Parathyroid adenoma (tissue), 2 donors: ENCODE data around the gene SPATA2L.

Experiments used
- H2AFZ ChIP-seq: fragments of 300-600 bp; sonication (generic); one replicate; pipeline ENCODE4 v1.7.0; 2017; ENCODE audit warnings: antibody characterized with exemption, mild to moderate bottlenecking
- H3K27ac ChIP-seq: fragments of 300-600 bp; sonication (generic); one replicate; pipeline ENCODE4 v1.7.0; 2017
- H3K27me3 ChIP-seq: fragments of 300-600 bp; sonication (generic); one replicate; pipeline ENCODE4 v1.7.0; 2017; ENCODE audit warnings: low read length; ENCODE audit not compliant: control insufficient read depth, insufficient read depth
- H3K36me3 ChIP-seq: fragments of 300-600 bp; sonication (generic); one replicate; pipeline ENCODE4 v1.7.0; 2017; ENCODE audit warnings: low read length; ENCODE audit not compliant: control insufficient read depth, insufficient read depth
- H3K4me1 ChIP-seq: fragments of 300-600 bp; sonication (generic); one replicate; pipeline ENCODE4 v1.7.0; 2017; ENCODE audit warnings: control low read depth
- H3K4me2 ChIP-seq: fragments of 300-600 bp; sonication (generic); one replicate; pipeline ENCODE4 v1.7.0; 2017; ENCODE audit warnings: low read length
- H3K4me3 ChIP-seq: fragments of 300-600 bp; sonication (generic); one replicate; pipeline ENCODE4 v1.7.0; 2017; ENCODE audit warnings: low read depth, low read length
- H3K79me2 ChIP-seq: fragments of 300-600 bp; sonication (generic); one replicate; pipeline ENCODE4 v1.7.0; 2017; ENCODE audit warnings: control low read depth
- H3K9ac ChIP-seq: fragments of 300-600 bp; sonication (generic); one replicate; pipeline ENCODE4 v1.7.0; 2017; ENCODE audit warnings: mild to moderate bottlenecking
- H3K9me3 ChIP-seq: fragments of 300-600 bp; sonication (generic); one replicate; pipeline ENCODE4 v1.7.0; 2017; ENCODE audit warnings: low read length; ENCODE audit not compliant: control insufficient read depth
- CTCF ChIP-seq: fragments of 300-600 bp; sonication (generic); IDR thresholded peaks from one replicate; pipeline ENCODE4 v1.7.0; 2017; ENCODE audit warnings: antibody characterized with exemption, mild to moderate bottlenecking
- donor health status: primary hyperparathyroidism.

SPATA2L gene

GRCh38 chr16:89708481-89708931 lies 7.0 kb upstream of the SPATA2L start:
- TF ChIP-seq CTCF = no peak
- Histone ChIP-seq H3K4me1 (peaks cover 2% of the 10 kb centered on the region), H3K4me3 (no peak overlapping the region), H3K27ac (no peak overlapping the region), H3K9me3 (no peaks in the 10 kb centered on the region), H3K9ac (no peak overlapping the region), H3K27me3 (no peaks in the 10 kb centered on the region), H3K79me2 (no peaks in the 10 kb centered on the region), H3K36me3 (no peaks in the 10 kb centered on the region), H2AFZ (no peak overlapping the region), H3K4me2 (no peak overlapping the region)

- Histone ChIP-seq H3K36me3 (no peaks in the 10 kb centered on the region), H3K27me3 (no peaks in the 10 kb centered on the region), H3K4me1 (peaks cover 2% of the 10 kb centered on the region), H3K4me2 (no peak overlapping the region), H3K4me3 (no peak overlapping the region), H3K9ac (no peak overlapping the region), H2AFZ (no peak overlapping the region), H3K9me3 (no peaks in the 10 kb centered on the region), H3K27ac (no peak overlapping the region), H3K79me2 (no peaks in the 10 kb centered on the region)
- TF ChIP-seq CTCF = no peak
Observed at GRCh38 chr16:89707695-89708094, 6.2 kb upstream of the SPATA2L start.

- no peaks in the 10 kb centered on the region for H3K27me3 ChIP-seq
- no peak overlapping the region for H3K4me2 ChIP-seq
- no peaks in the 10 kb centered on the region for H3K9me3 ChIP-seq
- no peak overlapping the region for H2AFZ ChIP-seq
- no peak overlapping the region for H3K4me3 ChIP-seq
- H3K9ac ChIP-seq = no peak overlapping the region
- no peak for TF ChIP-seq CTCF
- no peaks in the 10 kb centered on the region for H3K79me2 ChIP-seq
- H3K36me3 ChIP-seq = no peaks in the 10 kb centered on the region
- no peak overlapping the region for H3K27ac ChIP-seq
- H3K4me1 ChIP-seq = peaks cover 2% of the 10 kb centered on the region
Observed at GRCh38 chr16:89706518-89707260, 5.2 kb upstream of the SPATA2L start.

GRCh38 chr16:89705006-89705405 lies 3.5 kb upstream of the SPATA2L start:
- no peak overlapping the region for H2AFZ ChIP-seq
- H3K4me1 ChIP-seq = peaks cover 8% of the 10 kb centered on the region
- no peaks in the 10 kb centered on the region for H3K27me3 ChIP-seq
- no peak overlapping the region for H3K9ac ChIP-seq
- H3K4me2 ChIP-seq = no peak overlapping the region
- no peaks in the 10 kb centered on the region for H3K36me3 ChIP-seq
- H3K4me3 ChIP-seq = no peak overlapping the region
- no peak for TF ChIP-seq CTCF
- H3K9me3 ChIP-seq = no peaks in the 10 kb centered on the region
- no peaks in the 10 kb centered on the region for H3K79me2 ChIP-seq
- H3K27ac ChIP-seq = no peak overlapping the region

- H2AFZ ChIP-seq = no peak overlapping the region
- TF ChIP-seq CTCF = no peak
- H3K36me3 ChIP-seq = no peaks in the 10 kb centered on the region
- H3K79me2 ChIP-seq = no peaks in the 10 kb centered on the region
- H3K4me2 ChIP-seq = no peak overlapping the region
- H3K27me3 ChIP-seq = no peaks in the 10 kb centered on the region
- no peaks in the 10 kb centered on the region for H3K9me3 ChIP-seq
- H3K4me3 ChIP-seq = no peak overlapping the region
- no peak overlapping the region for H3K9ac ChIP-seq
- no peak overlapping the region for H3K27ac ChIP-seq
- peaks cover 8% of the 10 kb centered on the region for H3K4me1 ChIP-seq
Observed at GRCh38 chr16:89704281-89704680, 2.8 kb upstream of the SPATA2L start.
